Right lobe of liver (tissue), 6 donors: ENCODE measurements around the gene CNGA1. TPM values are rescaled to one million over a fixed set of nuclear protein-coding genes. Genes with fewer than 3 reads are reported as not detected.

Experiments
- ATAC-seq, 4 donors: fragments of 200-7000 bp; cut with Tn5 transposase; one replicate each; pipeline ENCODE4 v1.9.1; 2020; ENCODE audit warnings: mild to moderate bottlenecking in 4 of 4, moderate library complexity in 4 of 4
- DNase-seq, 3 donors: peaks; one replicate each; pipeline ENCODE4 v3.0.0-alpha.2; 2020
- H3K27ac ChIP-seq, 3 donors: fragments of 200-600 bp; one replicate each; pipeline ENCODE4 v1.8.0; 2022
- H3K27me3 ChIP-seq, 2 donors: fragments of 200-600 bp; one replicate each; pipeline ENCODE4 v1.8.0; 2022
- H3K36me3 ChIP-seq, 4 donors: fragments of 200-600 bp; sonication (generic) in 1 of 4; one replicate each; pipeline versions ENCODE4 v1.5.1 to v1.8.0; 2017 to 2022; ENCODE audit warnings: control low read depth in 1 of 4
- H3K4me1 ChIP-seq, 4 donors: fragments of 200-600 bp; sonication (generic) in 1 of 4; one replicate each; pipeline versions ENCODE4 v1.5.1 to v1.8.0; 2017 to 2022; ENCODE audit warnings: control low read depth in 1 of 4
- H3K4me3 ChIP-seq, 3 donors: fragments of 200-600 bp; one replicate each; pipeline ENCODE4 v1.8.0; 2022
- H3K9me3 ChIP-seq, 4 donors: fragments of 200-600 bp; sonication (generic) in 1 of 4; one replicate each; pipeline versions ENCODE4 v1.5.1 to v1.8.0; 2017 to 2022; ENCODE audit warnings: control low read depth in 1 of 4
- POLR2A ChIP-seq: fragments of 450-650 bp; IDR thresholded peaks from one replicate; pipeline ENCODE4 v1.6.1; 2017; ENCODE audit warnings: antibody characterized with exemption, mild to moderate bottlenecking
- WGBS: methylation state at CpG from one replicate; pipeline ENCODE4 v1.1.6; 2018; ENCODE audit warnings: low coverage, low lambda C conversion rate; ENCODE audit not compliant: insufficient coverage; ENCODE audit errors: missing lambda C conversion rate; 5-methylcytosine and 5-hydroxymethylcytosine counted together
- intact Hi-C, 2 donors: fragments of 100-400 bp; cut with DNase I; formaldehyde crosslinking; loops; one replicate each; pipeline versions ENCODE4 v1.11.2 to v1.14.1; 2022
- total RNA-seq, 6 experiments: library from RNA; depleted of rRNA in 2 of 6; stranded (reverse); fragments of >200 nt in 2 of 6; fragmentation: NEBNext Ultra II Directional in 3 of 6; extraction: Animal tissue kit (Norgen Biotek cat#: 25700) in 3 of 6; gene quantifications; one replicate each; pipeline versions ENCODE4 v1.1.0 to v1.2.4, GENCODE V29; 2016 to 2023
- TF ChIP-seq, protein P1 (sequence below), 4 donors: fragments of 200-600 bp in 3 of 4; fragments of 450-650 bp in 1 of 4; IDR thresholded peaks; one replicate each; pipeline versions ENCODE4 v1.5.1 to v1.8.0; 2016 to 2022; ENCODE audit warnings: antibody characterized with exemption in 4 of 4, mild to moderate bottlenecking in 2 of 4
- donor health status: DM: no; HTN: yes; CAD: no.
- donor health status: DM: no; HTN: no; CAD: no.
- donor health status: DM: no; HTN: no; CAD: no.
- donor health status: DM: no; HTN: yes; CAD: no.
- donor health status: DM: no; HTN: yes; CAD: no.

The CNGA1 gene
- total RNA-seq, 6 experiments from 2014 or later, result 8.1 to 14.9 (median 11.1) TPM

DNA sequence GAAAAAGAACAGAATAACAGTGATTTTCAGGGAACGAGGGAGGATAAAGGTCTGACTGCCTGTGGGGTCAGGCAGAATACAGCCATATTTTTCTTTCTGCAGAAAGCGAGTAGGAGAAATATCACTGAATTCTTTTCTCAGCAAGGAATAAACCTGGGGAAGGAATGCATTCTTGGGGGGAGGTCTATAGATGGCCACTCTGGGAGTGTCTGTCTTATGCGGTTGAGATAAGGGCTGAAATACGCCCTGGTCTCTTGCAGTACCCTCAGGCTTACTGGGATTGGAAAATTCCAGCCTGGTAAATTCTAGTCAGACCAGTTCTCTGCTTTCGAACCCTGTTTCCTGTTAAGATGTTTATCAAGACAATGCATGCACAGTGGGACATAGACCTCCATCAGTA, 26.3 kb downstream of the CNGA1 start:
- Histone ChIP-seq H3K27me3 (no peaks in the 10 kb centered on the region), H3K9me3 (no peaks in the 10 kb centered on the region), H3K36me3 (no peaks in the 10 kb centered on the region), H3K4me3 (no peak overlapping the region), H3K27ac (no peak overlapping the region), H3K4me1 (no peaks in the 10 kb centered on the region)
- 76% methylated on average over 2 of the region's 5 CpGs for WGBS
- no peak for ATAC-seq
- no peak for TF ChIP-seq POLR2A
- TF ChIP-seq, protein P1, sequence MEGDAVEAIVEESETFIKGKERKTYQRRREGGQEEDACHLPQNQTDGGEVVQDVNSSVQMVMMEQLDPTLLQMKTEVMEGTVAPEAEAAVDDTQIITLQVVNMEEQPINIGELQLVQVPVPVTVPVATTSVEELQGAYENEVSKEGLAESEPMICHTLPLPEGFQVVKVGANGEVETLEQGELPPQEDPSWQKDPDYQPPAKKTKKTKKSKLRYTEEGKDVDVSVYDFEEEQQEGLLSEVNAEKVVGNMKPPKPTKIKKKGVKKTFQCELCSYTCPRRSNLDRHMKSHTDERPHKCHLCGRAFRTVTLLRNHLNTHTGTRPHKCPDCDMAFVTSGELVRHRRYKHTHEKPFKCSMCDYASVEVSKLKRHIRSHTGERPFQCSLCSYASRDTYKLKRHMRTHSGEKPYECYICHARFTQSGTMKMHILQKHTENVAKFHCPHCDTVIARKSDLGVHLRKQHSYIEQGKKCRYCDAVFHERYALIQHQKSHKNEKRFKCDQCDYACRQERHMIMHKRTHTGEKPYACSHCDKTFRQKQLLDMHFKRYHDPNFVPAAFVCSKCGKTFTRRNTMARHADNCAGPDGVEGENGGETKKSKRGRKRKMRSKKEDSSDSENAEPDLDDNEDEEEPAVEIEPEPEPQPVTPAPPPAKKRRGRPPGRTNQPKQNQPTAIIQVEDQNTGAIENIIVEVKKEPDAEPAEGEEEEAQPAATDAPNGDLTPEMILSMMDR (IDR thresholded peaks at IDR 0.05), result no peak
- DNase-seq, result no peak
- intact Hi-C loops, result no loop called here

DNA sequence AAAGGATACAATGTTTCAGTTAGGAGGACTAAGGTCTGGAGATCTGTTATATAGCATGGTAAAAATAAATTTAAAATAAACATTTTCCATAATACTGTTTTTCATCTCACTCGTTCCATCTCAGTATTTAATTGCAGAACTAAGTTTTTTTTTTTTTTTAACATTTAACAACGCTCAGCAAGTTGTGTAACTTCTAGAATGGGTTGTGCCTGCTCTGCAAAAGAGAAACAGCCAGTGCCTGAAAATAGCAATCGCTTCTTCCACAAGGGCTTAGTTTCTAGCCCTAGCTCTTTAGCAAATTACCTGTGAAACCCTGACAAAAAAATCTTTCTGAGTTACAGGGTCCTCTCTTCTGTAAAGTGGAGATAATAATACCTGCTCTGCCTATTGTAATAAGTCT, 41.9 kb downstream of the CNGA1 start:
- ATAC-seq (peak in 1 of 4 donors; percentile 39), DNase-seq (no peak)
- 41% methylated on average over 3 of the region's 3 CpGs for WGBS
- Histone ChIP-seq H3K27ac (no peak overlapping the region), H3K4me1 (no peaks in the 10 kb centered on the region), H3K36me3 (no peaks in the 10 kb centered on the region), H3K27me3 (no peaks in the 10 kb centered on the region), H3K4me3 (no peak overlapping the region), H3K9me3 (no peaks in the 10 kb centered on the region)
- TF ChIP-seq, protein P1 (IDR thresholded peaks at IDR 0.05), result no peak
- no peak for TF ChIP-seq POLR2A
- intact Hi-C loops, result no loop called here

DNA sequence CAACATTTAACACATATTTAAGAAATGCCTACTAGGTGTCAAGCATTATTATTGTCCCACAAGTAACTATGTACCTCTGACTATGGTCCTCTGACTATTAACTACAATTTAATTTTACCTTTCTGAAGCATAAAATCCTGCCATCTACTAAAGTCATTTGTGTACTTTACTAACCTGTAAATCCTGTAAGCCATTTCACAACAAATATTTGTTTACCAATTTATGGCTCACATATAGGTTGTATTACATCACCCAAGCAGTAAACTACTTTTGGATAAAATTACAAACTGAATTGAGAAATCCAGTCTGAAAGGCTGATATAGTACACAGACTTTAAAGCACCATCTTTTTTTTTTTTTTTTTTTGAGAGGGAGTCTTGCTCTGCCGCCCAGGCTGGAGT, 43.8 kb downstream of the CNGA1 start:
- H3K27ac ChIP-seq, result no peak overlapping the region
- no peaks in the 10 kb centered on the region for H3K36me3 ChIP-seq
- TF ChIP-seq, protein P1 (IDR thresholded peaks at IDR 0.05), result no peak
- no peak for TF ChIP-seq POLR2A
- H3K4me3 ChIP-seq, result no peak overlapping the region
- intact Hi-C loops, result no loop called here
- ATAC-seq (no peak), DNase-seq (no peak)
- no peaks in the 10 kb centered on the region for H3K27me3 ChIP-seq
- H3K4me1 ChIP-seq, result no peaks in the 10 kb centered on the region
- WGBS, result 100% methylated on average over 1 of the region's 1 CpG
- H3K9me3 ChIP-seq, result no peaks in the 10 kb centered on the region

DNA sequence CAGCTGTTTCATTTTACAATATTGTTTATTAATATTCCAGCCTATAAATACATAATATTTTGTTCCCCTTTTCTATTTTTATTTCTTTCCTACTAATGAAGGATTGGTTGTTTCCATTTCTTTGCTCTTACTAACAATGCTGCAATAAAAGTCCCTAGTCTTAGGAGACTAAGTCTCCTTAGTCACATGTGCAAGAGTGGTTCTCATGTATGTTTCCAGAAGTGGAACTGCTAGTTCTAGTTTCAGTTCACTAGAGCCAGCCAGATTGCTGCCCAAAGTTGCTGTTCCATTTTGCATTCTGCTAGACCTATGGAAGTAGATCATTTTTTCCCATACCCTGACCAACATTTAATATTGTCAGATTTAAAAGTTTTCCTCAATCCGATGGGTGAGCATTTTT, 44.3 kb downstream of the CNGA1 start:
- Histone ChIP-seq H3K36me3 (no peaks in the 10 kb centered on the region), H3K27me3 (no peaks in the 10 kb centered on the region), H3K9me3 (no peaks in the 10 kb centered on the region), H3K4me3 (no peak overlapping the region), H3K4me1 (no peaks in the 10 kb centered on the region), H3K27ac (no peak overlapping the region)
- intact Hi-C loops, result no loop called here
- peak in 3 of 4 donors; percentile 42 to 69 (median 55) for ATAC-seq
- TF ChIP-seq, protein P1 (IDR thresholded peaks at IDR 0.05), result no peak
- TF ChIP-seq POLR2A, result no peak
- no peak for DNase-seq
- 100% methylated on average over 1 of the region's 1 CpG for WGBS

DNA sequence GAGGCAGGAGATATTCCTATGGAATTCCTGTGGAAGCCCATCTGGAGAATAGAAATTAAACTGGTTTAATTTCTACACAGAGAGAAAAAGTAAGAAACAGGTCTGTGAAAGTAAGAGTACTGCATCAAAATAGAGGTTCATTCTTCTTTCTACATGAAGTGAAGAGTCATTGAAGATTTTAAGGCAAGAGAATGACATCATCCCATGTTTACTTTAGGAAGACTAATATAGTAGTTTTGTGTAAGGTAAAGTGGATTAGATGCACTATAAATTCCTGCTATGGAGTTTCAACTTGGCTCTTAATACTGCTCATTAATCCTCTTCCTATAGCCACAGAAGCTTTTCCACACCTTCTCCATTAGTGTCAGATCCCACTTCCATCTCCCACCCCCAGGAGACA, 47.6 kb downstream of the CNGA1 start:
- intact Hi-C loops, result no loop called here
- H3K36me3 ChIP-seq, result no peaks in the 10 kb centered on the region
- H3K4me1 ChIP-seq, result no peaks in the 10 kb centered on the region
- TF ChIP-seq POLR2A, result no peak
- TF ChIP-seq, protein P1 (IDR thresholded peaks at IDR 0.05), result no peak
- no peak overlapping the region for H3K27ac ChIP-seq
- H3K27me3 ChIP-seq, result no peaks in the 10 kb centered on the region
- no peak for DNase-seq
- no peak overlapping the region for H3K4me3 ChIP-seq
- no peaks in the 10 kb centered on the region for H3K9me3 ChIP-seq
- no peak for ATAC-seq
